Kidney glomerular epithelial cell (primary cell): Measurements from ENCODE around the gene DNAJC24.

Source experiments
- DNase-seq: peaks from one replicate; lab custom pipeline; 2025; lab: John Stamatoyannopoulos, UW

Gene DNAJC24

DNA sequence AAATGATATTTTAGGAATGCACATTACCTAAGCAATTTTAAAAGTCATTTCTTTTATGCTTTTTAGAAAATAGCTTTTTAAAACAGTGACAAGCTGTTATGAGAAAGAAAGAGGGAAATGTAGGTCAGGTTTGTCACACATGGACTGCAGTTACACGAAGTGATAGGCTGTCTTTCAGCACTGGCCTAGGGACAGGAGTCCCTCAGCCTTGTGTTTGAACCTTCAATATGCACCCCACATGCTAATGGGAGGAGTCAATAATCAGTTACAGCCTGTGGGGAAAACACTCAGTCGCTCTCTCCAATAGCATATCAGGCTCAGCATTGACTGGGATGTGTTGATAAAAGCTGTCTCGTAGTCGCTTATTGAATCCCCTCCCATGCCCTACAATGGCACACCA lies 45.8 kb downstream of the DNAJC24 start:
- no peak for DNase-seq

DNA sequence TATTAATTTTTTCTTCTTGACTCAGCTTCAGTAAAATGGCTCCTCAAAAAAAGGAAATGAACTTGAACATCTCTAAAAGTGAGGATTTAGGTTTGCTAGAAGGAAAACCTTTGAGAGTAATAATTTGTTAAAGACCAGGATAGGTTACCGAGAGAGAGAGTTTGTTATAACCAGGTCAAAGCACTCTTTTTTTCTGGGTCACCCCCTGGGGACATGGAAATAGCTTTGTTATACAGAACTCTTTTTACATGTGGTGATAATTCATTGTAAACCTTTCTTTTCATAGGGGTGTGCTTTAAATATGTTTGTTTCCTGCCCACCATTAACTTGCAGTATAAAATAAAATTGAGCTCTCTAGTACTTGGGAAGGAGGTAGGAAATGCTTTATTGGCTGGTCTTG lies 47.7 kb downstream of the DNAJC24 start:
- DNase-seq: no peak

DNA sequence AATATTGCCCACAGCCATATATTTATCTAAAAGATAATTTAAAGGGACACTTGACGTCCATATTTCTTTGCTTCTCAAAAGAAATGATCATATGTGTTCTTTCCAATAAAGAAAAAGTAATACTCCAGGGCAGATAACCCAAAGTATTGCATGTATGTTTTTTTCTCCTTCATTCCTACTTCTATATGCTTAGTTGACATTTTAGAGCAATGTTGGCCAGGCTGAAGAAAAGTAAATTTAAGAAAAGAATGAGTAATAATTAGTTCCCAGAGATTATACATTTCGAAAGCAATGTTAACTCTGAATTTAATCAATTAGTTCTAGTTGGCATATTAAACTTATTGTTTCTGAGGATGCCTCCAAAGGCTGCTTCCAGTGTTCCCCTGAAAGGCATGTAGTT lies 48.2 kb downstream of the DNAJC24 start:
- no peak for DNase-seq

DNA sequence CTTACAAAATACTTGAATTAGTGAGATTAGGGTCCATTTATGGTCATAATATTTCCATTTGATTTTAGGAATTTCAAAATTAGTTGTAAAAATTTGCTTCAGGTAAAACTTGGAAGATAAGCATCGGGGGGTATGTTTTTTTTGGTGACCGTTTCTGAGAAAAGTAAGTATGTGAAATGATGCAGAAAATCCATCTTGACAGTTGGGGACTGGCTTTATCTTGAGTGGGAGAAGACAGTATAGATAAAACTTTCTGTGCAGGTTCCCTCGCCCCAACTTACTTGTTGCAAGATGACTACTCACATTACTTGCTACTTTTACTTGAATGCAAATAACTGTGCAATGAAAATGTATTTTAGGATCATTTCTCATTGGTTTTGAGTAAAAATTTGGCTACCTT lies 49.5 kb downstream of the DNAJC24 start:
- DNase-seq: no peak

DNA sequence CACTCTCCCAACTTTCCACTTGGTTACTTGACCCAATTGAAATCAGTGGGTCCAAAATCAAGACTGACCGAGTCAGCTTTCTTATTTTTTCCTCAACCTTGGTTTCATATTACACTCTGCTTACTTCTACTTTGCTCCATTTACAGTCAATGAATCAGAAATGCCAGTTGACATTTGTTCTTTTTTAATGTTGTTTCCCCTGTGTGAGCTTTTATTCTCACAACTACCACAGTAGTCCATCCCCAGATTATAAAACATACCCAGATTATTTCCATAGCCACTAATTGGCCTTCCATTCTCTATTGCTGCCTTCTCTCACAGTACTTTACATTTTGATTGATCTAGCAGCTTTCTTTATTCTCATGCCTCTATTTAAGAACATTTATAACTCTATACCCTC lies 50.0 kb downstream of the DNAJC24 start:
- DNase-seq: no peak

DNA sequence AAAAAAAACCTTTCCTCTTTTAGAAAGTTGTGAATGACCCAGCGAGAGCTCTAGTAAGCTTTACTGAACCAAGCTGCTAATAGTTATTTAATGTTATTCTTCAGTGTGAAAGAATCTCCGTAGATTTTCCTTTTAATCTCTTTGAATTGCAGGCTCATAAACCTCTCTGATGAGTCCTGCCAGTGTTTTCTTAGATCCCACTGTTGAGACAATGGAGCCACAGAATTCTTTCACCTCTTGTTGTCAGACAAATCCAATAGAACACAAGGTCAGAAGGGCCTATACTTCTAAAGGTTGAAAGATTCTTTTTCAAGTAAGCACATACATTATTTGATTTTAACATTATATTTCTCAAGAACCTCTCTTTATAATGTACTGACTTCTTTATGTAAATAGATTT lies 52.2 kb downstream of the DNAJC24 start:
- DNase-seq: no peak

DNA sequence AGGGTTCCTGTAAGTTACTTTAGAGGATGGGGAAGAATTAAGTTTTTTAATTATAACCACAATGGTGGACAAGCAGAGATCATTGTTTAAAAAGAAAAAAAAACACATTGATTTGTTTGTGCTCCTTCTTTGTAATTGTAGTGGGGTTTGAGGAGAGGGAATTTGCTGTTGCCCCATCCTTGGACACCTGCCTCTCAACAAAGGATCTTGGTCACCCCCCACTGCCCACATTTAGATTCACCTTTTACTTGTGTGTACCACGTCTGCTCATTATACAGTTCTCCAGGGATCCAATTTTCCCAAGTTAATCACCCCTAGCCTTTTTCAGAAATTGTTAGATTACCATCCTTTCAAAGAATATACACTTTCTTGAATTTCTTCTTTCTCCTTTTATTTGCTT lies 53.0 kb downstream of the DNAJC24 start:
- DNase-seq: no peak

DNA sequence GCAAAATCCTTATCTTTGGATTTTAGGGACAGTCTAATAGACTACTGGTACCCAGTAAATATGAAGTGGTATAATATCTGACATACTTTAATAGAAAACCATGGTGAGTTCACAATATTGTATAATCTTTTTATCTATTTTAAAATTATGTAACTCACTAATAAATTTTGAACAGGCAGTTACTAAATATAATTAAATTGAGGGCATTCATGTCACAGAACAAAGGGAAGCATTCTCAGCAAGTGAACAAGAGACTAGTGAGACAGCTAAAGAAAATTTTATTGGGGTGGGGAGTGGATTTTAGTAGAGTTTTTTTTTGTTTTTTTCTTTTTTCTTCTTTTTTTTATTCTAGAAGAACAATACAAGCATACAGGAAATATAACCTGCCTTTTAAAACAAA lies 55.0 kb downstream of the DNAJC24 start:
- no peak for DNase-seq

DNA sequence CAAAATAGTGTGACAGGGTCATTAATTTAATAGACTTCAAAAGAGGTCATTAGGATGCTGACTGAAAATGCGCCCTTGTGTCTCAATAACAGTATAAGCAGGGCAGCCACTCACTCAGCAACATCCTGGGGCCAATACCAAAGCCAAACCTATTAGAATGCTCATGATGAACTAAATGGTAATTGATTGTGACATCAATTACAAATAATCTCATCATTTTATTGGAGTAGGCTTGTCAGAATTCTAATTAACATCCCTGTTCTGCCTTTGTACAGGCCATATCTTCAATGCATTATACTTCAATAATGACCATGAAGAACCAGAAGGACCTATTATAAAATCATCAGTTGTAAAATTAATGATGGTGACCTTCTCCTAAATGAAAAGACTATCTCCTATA lies 64.2 kb downstream of the DNAJC24 start:
- DNase-seq: no peak

DNA sequence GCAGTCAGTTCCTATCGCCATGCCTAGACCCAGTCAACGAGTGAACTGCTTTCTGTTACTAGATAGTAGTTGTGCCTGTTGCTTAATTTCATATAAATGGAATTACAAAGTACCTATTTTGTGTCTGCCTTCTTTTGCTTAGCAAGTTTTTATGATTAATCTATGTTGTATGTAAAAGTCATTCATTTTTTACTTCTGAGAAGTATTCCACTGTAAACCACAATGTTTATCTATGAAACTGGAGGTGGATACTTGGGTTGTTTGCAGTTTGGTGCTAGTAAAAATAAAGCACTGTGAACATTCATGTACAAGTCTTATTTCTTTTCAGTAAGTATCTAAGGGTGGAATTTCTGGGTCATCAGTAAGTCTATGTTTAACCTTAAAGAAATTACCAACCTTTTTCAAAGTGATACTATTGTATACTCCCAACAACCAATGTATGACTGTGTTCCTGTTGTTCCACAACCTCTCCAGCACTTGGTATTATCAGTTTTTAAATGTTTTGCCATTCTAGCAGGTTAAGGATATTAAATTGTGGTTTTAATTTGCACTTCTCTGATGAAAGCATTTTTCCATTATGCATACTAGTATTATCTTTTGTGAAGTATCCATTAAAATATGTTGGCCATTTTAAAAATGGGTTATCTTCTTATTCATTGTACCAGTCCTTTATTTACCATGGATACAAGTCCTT lies 68.2 kb downstream of the DNAJC24 start:
- no peak for DNase-seq

DNA sequence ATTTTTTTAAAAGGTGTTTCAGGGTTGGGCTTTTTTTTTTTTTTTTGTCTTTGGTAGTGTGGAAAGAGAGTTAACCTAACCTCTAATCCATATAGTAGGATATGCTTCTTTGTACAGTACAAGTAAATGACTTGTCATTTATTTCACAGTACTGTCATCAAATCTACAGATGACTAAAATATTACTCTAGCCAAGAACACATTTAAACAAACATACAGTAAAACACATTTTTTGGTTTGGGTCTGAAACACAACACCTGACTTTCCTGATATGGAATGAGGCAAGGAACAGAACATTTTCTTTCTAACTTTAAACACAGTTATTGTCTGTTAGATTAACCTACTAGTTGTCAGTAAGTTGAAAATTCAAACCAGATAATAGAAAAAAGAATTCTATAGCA lies 71.6 kb downstream of the DNAJC24 start:
- no peak for DNase-seq

DNA sequence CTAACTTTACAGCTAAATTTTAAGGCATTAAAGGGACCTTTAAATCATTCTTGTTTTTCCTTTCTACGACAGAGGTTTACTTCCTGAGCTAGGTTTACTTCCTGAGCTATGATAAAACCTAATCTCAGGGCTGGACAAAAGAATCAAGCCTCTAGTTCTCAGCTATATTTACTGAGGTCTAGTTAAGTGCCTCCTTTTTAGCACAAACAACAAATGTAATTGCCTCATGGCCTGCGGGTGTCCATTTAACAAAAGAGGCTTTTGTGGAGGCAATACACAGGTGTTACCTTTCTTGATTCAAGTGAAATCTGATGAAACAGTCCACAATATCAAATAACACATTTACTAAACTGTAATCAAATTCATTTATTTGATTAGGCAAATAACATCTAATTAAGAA lies 72.4 kb downstream of the DNAJC24 start:
- DNase-seq: no peak

DNA sequence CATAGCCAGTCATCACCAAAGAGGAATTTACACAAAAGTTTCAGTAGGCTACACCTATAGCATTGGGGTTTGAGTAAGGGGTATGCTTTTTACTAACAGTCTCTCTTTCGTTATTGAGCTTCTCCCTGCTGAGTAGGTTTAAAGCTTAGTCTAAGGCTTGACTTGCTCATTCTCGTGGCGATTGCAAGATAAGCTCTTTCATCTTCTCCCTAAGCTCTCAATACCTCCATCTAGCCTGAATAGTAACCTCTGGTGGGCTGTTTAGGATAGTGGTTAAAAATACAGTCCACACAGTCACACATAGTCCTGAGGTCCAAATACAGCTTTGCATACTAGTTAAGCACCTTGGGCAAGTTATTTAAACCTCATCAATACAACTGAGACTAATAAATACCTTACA lies 74.1 kb downstream of the DNAJC24 start:
- DNase-seq: no peak

DNA sequence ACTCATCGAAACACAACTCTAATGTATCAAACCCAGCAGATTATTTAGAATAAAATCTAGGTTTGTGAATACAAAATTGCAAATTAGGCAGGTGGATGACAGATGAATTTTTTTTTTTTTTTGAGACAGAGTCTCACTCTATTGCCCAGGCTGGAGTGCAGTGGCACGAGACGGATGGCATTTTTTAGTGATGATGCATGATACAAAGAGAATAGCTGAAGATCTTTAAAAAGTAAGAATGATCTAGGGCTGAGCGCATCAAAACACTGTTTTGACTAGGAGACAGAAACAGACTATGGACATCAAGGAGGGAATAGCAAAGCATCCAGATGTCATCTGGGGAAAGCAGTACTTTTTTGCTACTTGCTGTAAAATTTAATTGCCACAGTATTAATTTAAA lies 76.0 kb downstream of the DNAJC24 start:
- DNase-seq: peak; percentile 28

DNA sequence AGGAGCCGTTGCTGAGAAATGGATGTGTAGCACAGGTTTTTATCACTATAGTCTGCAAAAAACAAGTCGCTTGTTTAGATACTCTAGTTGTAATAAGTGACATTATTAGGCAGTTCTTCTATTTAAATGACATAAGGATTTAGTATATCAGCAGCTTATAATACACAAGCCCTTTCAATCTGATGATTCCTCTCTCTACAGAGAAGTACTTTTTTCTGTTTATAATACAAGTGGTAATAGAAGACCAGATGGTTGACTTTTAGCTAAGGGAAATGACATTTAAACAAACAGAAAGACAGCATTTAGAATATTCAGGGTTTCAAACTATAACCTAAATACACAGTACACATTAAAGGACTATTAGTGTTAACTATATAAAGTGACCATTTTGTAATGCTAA lies 79.4 kb downstream of the DNAJC24 start:
- no peak for DNase-seq

DNA sequence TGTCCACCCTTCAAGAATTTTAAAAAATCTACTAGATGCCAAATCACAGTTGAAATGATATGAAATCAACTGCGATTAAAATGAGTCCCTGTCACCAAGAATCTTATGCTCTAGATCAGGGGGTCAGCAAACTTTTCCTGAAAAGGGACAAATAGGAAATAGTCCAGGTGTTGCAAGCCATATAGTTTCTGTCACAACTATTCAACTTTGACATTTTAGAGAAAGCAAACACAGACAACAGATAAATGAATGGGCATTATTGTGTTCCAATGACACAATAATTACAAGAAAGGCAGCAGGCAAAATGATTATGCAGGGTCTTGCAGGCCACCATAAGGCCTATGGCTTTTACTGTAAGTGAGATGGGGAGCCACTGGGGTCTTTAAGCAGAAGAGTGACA lies 81.2 kb downstream of the DNAJC24 start:
- no peak for DNase-seq

DNA sequence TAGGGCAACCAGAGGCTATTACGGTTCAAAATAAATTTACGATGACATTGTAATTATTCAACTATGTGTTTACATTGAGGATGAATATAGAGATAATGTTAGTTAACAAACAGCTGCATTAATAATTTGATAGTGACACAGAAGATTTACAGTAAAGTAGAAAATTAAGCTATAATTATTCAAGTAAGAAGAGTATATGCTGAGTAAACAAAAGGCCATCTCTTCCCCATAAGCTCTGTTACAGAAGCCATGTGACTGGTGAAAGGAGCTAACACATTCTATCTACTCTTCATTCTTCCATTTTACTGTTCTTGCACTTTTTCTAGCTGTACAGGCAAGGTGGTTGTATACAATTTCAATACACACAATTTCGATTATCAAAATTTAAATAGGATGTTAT lies 85.5 kb downstream of the DNAJC24 start:
- DNase-seq: no peak

DNA sequence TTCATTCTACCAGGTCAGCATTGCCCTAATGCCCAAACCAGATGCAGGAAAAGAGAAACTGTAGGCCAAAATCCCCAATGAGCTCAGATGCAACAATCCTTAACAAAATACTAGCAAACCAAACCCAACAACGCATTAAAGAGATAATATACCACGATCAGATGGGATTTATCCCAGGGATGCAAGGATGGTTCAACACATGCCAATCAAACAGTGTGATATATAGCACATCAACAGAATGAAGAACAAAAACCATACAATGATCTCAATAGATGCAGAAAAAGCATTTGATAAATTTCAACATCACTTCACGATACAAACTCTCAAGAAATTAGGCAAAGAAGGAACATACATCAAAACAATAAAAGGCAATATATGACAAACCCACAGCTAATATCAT lies 94.8 kb downstream of the DNAJC24 start:
- DNase-seq: no peak

DNA sequence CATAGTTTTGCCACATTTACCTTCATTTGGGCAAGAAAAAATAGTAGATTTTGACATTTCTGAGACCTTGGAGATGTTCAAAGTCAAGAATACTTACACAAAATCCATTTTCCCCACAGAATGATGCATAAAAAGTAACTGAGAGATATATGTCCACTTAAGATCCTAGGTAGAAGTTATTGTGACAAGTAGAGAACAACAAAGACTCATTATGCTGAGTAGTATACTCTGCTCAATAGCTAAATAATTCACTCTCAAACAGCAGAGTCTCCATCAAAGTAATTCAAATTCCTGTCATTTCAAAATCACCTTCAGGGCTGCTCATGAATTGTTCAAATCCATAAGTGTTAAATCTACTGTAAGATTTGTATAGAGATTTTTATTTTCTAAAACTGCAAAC lies 104.4 kb downstream of the DNAJC24 start:
- DNase-seq: no peak

DNA sequence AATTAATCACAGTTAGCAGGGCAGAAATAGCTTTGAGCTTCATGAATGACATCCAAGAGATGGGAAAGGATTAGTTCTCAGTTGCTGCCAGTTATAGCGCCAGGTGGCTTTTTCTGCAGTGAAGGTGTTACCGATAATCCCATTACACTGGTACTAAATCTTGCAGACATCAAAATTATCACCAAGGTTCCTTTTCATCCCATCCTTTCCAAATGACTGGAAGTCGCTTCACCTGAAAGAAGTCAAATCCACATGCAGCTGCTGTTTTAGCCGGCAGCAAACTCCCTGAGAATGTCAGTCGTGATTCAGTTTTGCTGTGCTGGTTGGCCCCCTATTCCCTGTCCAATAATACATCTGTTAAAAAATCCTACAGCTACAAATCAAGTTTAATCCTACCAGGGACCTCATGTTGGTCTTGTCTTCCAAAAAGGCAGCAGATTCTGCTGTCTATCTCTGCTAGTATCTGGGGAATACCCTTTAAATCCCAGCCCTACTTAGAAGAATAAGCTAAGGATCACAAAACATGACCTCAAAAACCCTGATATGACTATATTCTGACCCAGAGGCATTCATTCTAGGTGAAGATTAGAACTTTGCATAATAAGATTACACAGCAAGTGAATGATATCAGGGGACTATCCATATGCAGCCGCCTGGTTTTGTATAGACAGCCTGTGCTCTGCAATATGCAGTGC lies 108.0 kb downstream of the DNAJC24 start:
- DNase-seq: no peak

DNA sequence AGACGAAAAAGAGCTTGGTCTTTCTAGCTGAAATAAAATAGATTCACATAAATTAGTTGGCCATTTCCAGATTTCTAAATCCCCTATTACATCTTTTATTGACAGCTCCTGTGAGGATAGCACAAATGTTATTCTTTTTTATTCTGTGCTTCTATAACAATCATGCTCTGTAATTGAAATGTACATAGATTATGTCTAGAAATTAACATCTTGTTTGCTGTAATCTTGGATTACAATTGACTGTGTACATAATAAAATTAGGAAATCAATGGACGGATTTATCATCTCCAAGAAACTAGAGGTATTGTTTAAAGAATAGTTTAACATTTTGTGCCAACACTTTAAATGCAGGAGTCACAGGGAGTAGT lies 108.5 kb downstream of the DNAJC24 start:
- no peak for DNase-seq

DNA sequence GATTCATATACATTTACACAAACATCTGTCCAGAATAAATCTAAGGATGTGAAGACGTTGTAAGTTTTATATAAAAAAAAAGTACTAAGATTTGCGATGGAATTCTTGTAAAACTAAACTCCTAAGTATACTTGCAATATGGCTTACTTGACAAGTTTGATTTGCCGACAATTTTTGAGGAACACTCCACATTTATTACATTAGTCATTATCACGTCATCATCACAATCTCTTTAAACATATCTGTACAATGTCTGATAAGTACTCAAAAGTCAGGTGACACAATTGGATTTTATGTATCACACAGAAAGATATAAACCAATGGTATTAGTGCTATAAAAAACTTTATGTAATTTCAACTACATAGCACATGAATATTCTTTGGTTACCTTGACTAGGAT lies 109.4 kb downstream of the DNAJC24 start:
- no peak for DNase-seq

DNA sequence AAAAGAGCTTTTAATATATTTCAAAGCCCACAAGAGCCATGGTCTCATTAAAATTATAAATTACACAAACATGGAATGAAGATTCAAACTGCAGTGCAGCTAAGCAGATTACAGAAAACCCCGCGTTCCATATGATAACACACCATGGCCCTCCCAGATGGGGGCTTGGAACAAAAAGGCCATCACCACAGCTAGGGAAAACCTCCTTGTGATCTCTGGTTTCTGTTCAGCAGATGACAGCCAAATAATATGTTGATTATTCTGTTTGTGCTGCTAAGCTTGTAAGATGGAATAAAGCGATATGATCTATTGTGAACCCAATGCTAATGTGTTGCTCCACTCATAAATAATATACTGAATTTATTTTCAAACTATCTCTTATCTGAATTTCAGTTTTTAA lies 111.3 kb downstream of the DNAJC24 start:
- no peak for DNase-seq
